Mucosa of stomach (tissue), 1 donor: ENCODE measurements around the gene RAVER2.

Source experiments
- H3K27me3 ChIP-seq: one replicate; pipeline ENCODE4 v1.7.0; 2013; ENCODE audit warnings: mild to moderate bottlenecking, low read length; ENCODE audit not compliant: control insufficient read depth, insufficient read depth
- H3K36me3 ChIP-seq: one replicate; pipeline ENCODE4 v1.7.0; 2013; ENCODE audit warnings: low read length; ENCODE audit not compliant: control insufficient read depth, insufficient read depth
- H3K4me1 ChIP-seq: one replicate; pipeline ENCODE4 v1.7.0; 2013; ENCODE audit warnings: mild to moderate bottlenecking, low read length; ENCODE audit not compliant: control insufficient read depth, insufficient read depth
- H3K4me3 ChIP-seq: one replicate; pipeline ENCODE4 v1.7.0; 2013; ENCODE audit warnings: low read length
- H3K9ac ChIP-seq: one replicate; pipeline ENCODE4 v1.7.0; 2013; ENCODE audit warnings: mild to moderate bottlenecking, low read length, moderate library complexity
- H3K9me3 ChIP-seq: one replicate; pipeline ENCODE4 v1.7.0; 2013; ENCODE audit warnings: mild to moderate bottlenecking, low read length, moderate library complexity; ENCODE audit not compliant: control insufficient read depth
- donor health status: Pancreatic carcinoma.

RAVER2 gene

GRCh38 chr1:64874666-64875065 is 129.8 kb downstream of the RAVER2 start:
- peaks cover 6% of the 10 kb centered on the region for H3K36me3 ChIP-seq

GRCh38 chr1:64875101-64875500 is 130.2 kb downstream of the RAVER2 start:
- peaks cover 6% of the 10 kb centered on the region for H3K36me3 ChIP-seq
- H3K4me3 ChIP-seq: no peak overlapping the region
- no peaks in the 10 kb centered on the region for H3K4me1 ChIP-seq
- no peaks in the 10 kb centered on the region for H3K27me3 ChIP-seq
- H3K9me3 ChIP-seq: no peaks in the 10 kb centered on the region
- no peak overlapping the region for H3K9ac ChIP-seq

More at GRCh38 chr1:64874666-64875065, 129.8 kb downstream of the RAVER2 start:
- no peaks in the 10 kb centered on the region for H3K27me3 ChIP-seq
- no peak overlapping the region for H3K9ac ChIP-seq
- H3K4me1 ChIP-seq: no peaks in the 10 kb centered on the region
- H3K9me3 ChIP-seq: no peaks in the 10 kb centered on the region
- H3K4me3 ChIP-seq: no peak overlapping the region

GRCh38 chr1:64875606-64876005 is 130.7 kb downstream of the RAVER2 start:
- H3K4me1 ChIP-seq: no peaks in the 10 kb centered on the region
- H3K9me3 ChIP-seq: no peaks in the 10 kb centered on the region
- H3K9ac ChIP-seq: no peak overlapping the region
- no peaks in the 10 kb centered on the region for H3K27me3 ChIP-seq
- peaks cover 6% of the 10 kb centered on the region for H3K36me3 ChIP-seq
- H3K4me3 ChIP-seq: no peak overlapping the region

- Histone ChIP-seq H3K9ac (no peak overlapping the region), H3K27me3 (no peaks in the 10 kb centered on the region), H3K36me3 (peaks cover 2% of the 10 kb centered on the region), H3K4me3 (no peak overlapping the region), H3K9me3 (no peaks in the 10 kb centered on the region), H3K4me1 (no peaks in the 10 kb centered on the region)
Measured at GRCh38 chr1:64877151-64877550, 132.3 kb downstream of the RAVER2 start.

- Histone ChIP-seq H3K36me3 (no peaks in the 10 kb centered on the region), H3K9ac (no peak overlapping the region), H3K4me1 (no peaks in the 10 kb centered on the region), H3K4me3 (no peak overlapping the region), H3K9me3 (no peaks in the 10 kb centered on the region), H3K27me3 (no peaks in the 10 kb centered on the region)
Measured at GRCh38 chr1:64877598-64877997, 132.7 kb downstream of the RAVER2 start.

- Histone ChIP-seq H3K36me3 (no peaks in the 10 kb centered on the region), H3K27me3 (no peaks in the 10 kb centered on the region), H3K4me3 (no peak overlapping the region), H3K4me1 (no peaks in the 10 kb centered on the region), H3K9ac (no peak overlapping the region), H3K9me3 (no peaks in the 10 kb centered on the region)
Measured at GRCh38 chr1:64878090-64878489, 133.2 kb downstream of the RAVER2 start.

GRCh38 chr1:64878931-64879611 is 134.2 kb downstream of the RAVER2 start:
- Histone ChIP-seq H3K9me3 (no peaks in the 10 kb centered on the region), H3K36me3 (no peaks in the 10 kb centered on the region), H3K4me3 (no peak overlapping the region), H3K4me1 (no peaks in the 10 kb centered on the region), H3K9ac (no peak overlapping the region), H3K27me3 (no peaks in the 10 kb centered on the region)

GRCh38 chr1:64880449-64880848 is 135.6 kb downstream of the RAVER2 start:
- no peaks in the 10 kb centered on the region for H3K4me1 ChIP-seq
- H3K36me3 ChIP-seq: no peaks in the 10 kb centered on the region
- no peaks in the 10 kb centered on the region for H3K27me3 ChIP-seq
- H3K4me3 ChIP-seq: no peak overlapping the region
- H3K9ac ChIP-seq: no peak overlapping the region
- no peaks in the 10 kb centered on the region for H3K9me3 ChIP-seq

GRCh38 chr1:64881281-64881680 is 136.4 kb downstream of the RAVER2 start:
- no peak overlapping the region for H3K9ac ChIP-seq
- H3K27me3 ChIP-seq: no peaks in the 10 kb centered on the region
- H3K36me3 ChIP-seq: no peaks in the 10 kb centered on the region
- H3K4me1 ChIP-seq: no peaks in the 10 kb centered on the region
- H3K4me3 ChIP-seq: no peak overlapping the region
- no peaks in the 10 kb centered on the region for H3K9me3 ChIP-seq
